Osteoblast (primary cell): Measurements from ENCODE around the gene RUNX2. TPM values are rescaled to one million over a fixed set of nuclear protein-coding genes. Genes with fewer than 3 reads are reported as not detected.

Experiments used
- DNase-seq: peaks from one replicate; pipeline ENCODE4 v3.0.0; 2011; ENCODE audit warnings: low spot score, mixed read lengths; ENCODE audit not compliant: insufficient read length; ENCODE audit errors: missing footprints
- H2AFZ ChIP-seq: 2 replicates; pipeline ENCODE4 v1.6.0; 2011; ENCODE audit warnings: mild to moderate bottlenecking, low read length
- H3K27ac ChIP-seq: 2 replicates; pipeline ENCODE4 v1.5.1; 2011; ENCODE audit warnings: mild to moderate bottlenecking, low read depth, low read length, moderate library complexity
- H3K27me3 ChIP-seq: 2 replicates; pipeline ENCODE4 v1.6.0; 2012; ENCODE audit warnings: mild to moderate bottlenecking, control low read depth, inconsistent platforms, low read length, moderate library complexity; ENCODE audit not compliant: insufficient read depth
- H3K36me3 ChIP-seq: 2 replicates; pipeline ENCODE4 v1.5.1; 2011; ENCODE audit warnings: mild to moderate bottlenecking, low read length, control low read depth, moderate library complexity; ENCODE audit not compliant: insufficient read depth
- H3K4me1 ChIP-seq: 2 replicates; pipeline ENCODE4 v1.5.1; 2011; ENCODE audit warnings: mild to moderate bottlenecking, low read length, control low read depth, moderate library complexity; ENCODE audit not compliant: insufficient read depth
- H3K4me2 ChIP-seq: 2 replicates; pipeline ENCODE4 v1.6.0; 2011; ENCODE audit warnings: mild to moderate bottlenecking, low read length; ENCODE audit not compliant: insufficient read depth
- H3K4me3 ChIP-seq: fragments of 200-600 bp; sonication (generic); 3 replicates; pipeline ENCODE4 v1.5.1; 2012; ENCODE audit warnings: mild to moderate bottlenecking, low read length, inconsistent platforms; ENCODE audit not compliant: insufficient read depth
- H3K79me2 ChIP-seq: 2 replicates; pipeline ENCODE4 v1.6.0; 2012; ENCODE audit warnings: mild to moderate bottlenecking, low read length, control low read depth, inconsistent platforms; ENCODE audit not compliant: insufficient read depth
- H3K9me3 ChIP-seq: 2 replicates; pipeline ENCODE4 v1.5.1; 2011; ENCODE audit warnings: low read depth, low read length, control low read depth
- H4K20me1 ChIP-seq: 2 replicates; pipeline ENCODE4 v1.6.0; 2012; ENCODE audit warnings: mild to moderate bottlenecking, low read length, control low read depth; ENCODE audit not compliant: insufficient read depth
- total RNA-seq: library from RNA; depleted of rRNA; stranded (reverse); fragments of >200 nt; gene quantifications from 2 replicates; pipeline ENCODE4 v1.2.3, GENCODE V29; 2012
- TF ChIP-seq, protein P1 (sequence below): IDR thresholded peaks from 2 replicates; pipeline ENCODE4 v1.5.1; 2011; ENCODE audit warnings: mild to moderate bottlenecking, low read depth, low read length, moderate library complexity; ENCODE audit errors: extremely low read depth

The RUNX2 gene
- total RNA-seq, 1 donor: 30.0 TPM

DNA sequence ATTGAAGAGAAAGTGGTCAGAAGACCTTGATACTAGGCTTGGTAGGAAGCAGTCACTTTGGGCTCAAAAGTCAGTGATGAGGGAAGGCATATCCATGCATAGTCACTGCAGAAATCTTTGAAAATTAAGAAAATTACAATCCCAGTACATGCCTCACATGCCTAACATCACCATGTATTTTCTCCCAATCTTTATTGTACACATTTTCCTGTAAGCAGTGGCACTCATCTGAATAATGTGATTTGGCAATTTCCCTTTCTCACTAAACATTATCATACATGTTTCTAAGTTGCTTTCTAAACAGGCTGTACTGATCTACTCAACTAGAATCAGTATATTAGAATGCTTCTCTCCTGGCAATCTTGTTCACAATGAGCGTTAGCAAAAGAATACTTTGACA lies 330.3 kb downstream of the RUNX2 start:
- H3K36me3 ChIP-seq: no peaks in the 10 kb centered on the region
- H3K9me3 ChIP-seq: no peaks in the 10 kb centered on the region
- TF ChIP-seq, protein P1, sequence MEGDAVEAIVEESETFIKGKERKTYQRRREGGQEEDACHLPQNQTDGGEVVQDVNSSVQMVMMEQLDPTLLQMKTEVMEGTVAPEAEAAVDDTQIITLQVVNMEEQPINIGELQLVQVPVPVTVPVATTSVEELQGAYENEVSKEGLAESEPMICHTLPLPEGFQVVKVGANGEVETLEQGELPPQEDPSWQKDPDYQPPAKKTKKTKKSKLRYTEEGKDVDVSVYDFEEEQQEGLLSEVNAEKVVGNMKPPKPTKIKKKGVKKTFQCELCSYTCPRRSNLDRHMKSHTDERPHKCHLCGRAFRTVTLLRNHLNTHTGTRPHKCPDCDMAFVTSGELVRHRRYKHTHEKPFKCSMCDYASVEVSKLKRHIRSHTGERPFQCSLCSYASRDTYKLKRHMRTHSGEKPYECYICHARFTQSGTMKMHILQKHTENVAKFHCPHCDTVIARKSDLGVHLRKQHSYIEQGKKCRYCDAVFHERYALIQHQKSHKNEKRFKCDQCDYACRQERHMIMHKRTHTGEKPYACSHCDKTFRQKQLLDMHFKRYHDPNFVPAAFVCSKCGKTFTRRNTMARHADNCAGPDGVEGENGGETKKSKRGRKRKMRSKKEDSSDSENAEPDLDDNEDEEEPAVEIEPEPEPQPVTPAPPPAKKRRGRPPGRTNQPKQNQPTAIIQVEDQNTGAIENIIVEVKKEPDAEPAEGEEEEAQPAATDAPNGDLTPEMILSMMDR: no peak

DNA sequence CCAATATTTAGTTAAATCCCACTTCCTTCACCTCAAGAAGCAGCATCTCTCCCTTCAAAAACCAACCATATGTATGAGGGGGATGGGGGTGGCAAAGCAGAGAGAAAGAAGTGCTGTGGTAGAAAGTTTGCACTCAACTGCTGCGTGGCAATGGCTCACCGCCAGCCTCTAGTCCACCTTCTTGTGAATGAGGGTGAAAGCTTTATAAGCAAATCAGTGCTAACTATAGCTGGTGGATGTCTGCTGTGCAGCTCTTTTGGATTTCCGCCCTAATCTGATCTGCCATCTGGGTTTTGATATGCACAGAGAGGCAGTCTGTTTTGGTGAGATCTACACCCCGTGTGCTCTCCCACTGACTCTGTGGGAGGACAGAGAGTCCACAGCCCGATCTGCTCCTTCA lies 330.8 kb downstream of the RUNX2 start:
- DNase-seq: no peak
- Histone ChIP-seq H3K79me2 (no peaks in the 10 kb centered on the region), H3K27me3 (no peaks in the 10 kb centered on the region), H3K27ac (no peak overlapping the region), H3K4me1 (peaks cover 34% of the 10 kb centered on the region), H3K4me3 (no peak overlapping the region), H4K20me1 (no peaks in the 10 kb centered on the region), H3K36me3 (no peaks in the 10 kb centered on the region), H2AFZ (no peak overlapping the region), H3K4me2 (no peak overlapping the region), H3K9me3 (no peaks in the 10 kb centered on the region)
- TF ChIP-seq, protein P1: no peak

More for the DNA sequence above, 330.3 kb downstream of the RUNX2 start:
- no peaks in the 10 kb centered on the region for H4K20me1 ChIP-seq
- no peak for DNase-seq
- no peaks in the 10 kb centered on the region for H3K27me3 ChIP-seq
- no peak overlapping the region for H2AFZ ChIP-seq
- H3K79me2 ChIP-seq: no peaks in the 10 kb centered on the region
- no peak overlapping the region for H3K4me2 ChIP-seq
- H3K4me1 ChIP-seq: peaks cover 39% of the 10 kb centered on the region
- H3K4me3 ChIP-seq: no peak overlapping the region
- no peak overlapping the region for H3K27ac ChIP-seq

GRCh38 chr6:45661661-45662060 lies 333.5 kb downstream of the RUNX2 start:
- H4K20me1 ChIP-seq: no peaks in the 10 kb centered on the region
- TF ChIP-seq, protein P1: no peak
- no peaks in the 10 kb centered on the region for H3K9me3 ChIP-seq
- no peak overlapping the region for H3K4me2 ChIP-seq
- no peak overlapping the region for H3K4me3 ChIP-seq
- no peaks in the 10 kb centered on the region for H3K27me3 ChIP-seq
- H3K4me1 ChIP-seq: peaks cover 9% of the 10 kb centered on the region
- peak overlapping the region; percentile 8 for H2AFZ ChIP-seq
- peak; percentile 90 for DNase-seq
- H3K36me3 ChIP-seq: no peaks in the 10 kb centered on the region
- no peaks in the 10 kb centered on the region for H3K79me2 ChIP-seq
- peak overlapping the region; percentile 43 for H3K27ac ChIP-seq

DNA sequence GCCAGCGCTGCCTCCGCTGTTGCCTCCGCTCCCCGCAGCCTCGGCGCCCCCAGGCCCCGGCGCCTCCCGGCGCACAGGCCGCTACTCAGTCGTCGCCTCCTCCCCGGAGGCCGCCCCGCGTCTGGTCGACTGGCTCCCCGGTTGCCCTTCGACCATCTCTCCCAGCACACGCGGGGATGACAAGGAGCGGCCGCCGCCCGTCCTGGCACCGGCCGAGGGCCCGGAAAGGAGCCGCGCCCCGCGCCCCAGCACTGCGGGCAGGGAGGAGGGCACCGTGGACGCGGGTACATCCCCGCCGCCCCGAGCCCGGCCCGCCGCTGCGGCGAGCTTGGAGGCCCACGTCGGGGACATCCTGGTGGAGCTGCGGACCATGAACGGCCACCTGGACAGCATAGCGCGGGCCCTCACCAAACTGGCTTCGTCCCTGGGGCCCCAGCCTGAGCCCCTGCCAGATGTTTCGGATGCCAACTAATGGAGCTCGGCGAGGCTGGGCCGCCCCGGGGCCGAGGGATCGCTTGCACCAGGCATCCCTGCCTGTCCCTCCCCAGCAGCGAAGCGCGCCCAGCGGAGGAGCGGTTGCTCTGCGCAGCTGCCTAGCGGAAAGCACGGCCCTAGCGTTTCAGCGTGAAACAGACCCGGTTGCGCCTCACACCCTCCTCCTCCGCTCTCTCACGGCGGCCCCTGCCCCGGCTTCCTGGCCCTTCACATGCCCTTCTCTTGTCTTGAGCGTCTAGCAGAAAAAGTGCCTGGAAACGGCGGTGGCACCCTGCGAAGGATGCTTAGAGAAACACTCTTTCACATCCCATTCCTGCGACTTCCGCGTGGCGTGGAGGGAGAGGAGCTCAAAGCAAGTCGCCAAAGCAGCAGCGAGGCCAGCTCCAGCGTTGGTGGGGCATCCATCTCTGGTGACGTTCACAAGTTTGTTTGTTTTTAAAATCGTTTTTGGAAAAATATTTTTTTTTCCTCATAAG lies 335.4 kb downstream of the RUNX2 start:
- TF ChIP-seq, protein P1: no peak
- H3K36me3 ChIP-seq: no peaks in the 10 kb centered on the region
- H4K20me1 ChIP-seq: no peaks in the 10 kb centered on the region
- H3K4me2 ChIP-seq: no peak overlapping the region
- H3K27me3 ChIP-seq: no peaks in the 10 kb centered on the region
- H3K79me2 ChIP-seq: no peaks in the 10 kb centered on the region
- H2AFZ ChIP-seq: no peak overlapping the region
- no peaks in the 10 kb centered on the region for H3K9me3 ChIP-seq
- H3K27ac ChIP-seq: no peak overlapping the region
- DNase-seq: no peak
- H3K4me1 ChIP-seq: peaks cover 3% of the 10 kb centered on the region
- no peak overlapping the region for H3K4me3 ChIP-seq
